ENCODE results near the gene UBE2J2.

UBE2J2 gene

GRCh38 chr1:1287288-1288110 is 13.8 kb upstream of the UBE2J2 start:
- H3K4me3 ChIP-seq (ENCODE audit: low read depth, low read length), result no peak overlapping the region
- TF ChIP-seq CTCF (IDR thresholded peaks at IDR 0.05; ENCODE audit: low read depth, low read length), result no peak

- no peak for TF ChIP-seq CTCF (IDR thresholded peaks at IDR 0.05; ENCODE audit: low read depth, low read length)
- no peak overlapping the region for H3K4me3 ChIP-seq (ENCODE audit: low read depth, low read length)
Measured at GRCh38 chr1:1286313-1287261, 12.9 kb upstream of the UBE2J2 start.

- no peak for TF ChIP-seq CTCF (IDR thresholded peaks at IDR 0.05; ENCODE audit: low read depth, low read length)
- H3K4me3 ChIP-seq (ENCODE audit: low read depth, low read length), result no peak overlapping the region
Measured at GRCh38 chr1:1285611-1286311, 12.1 kb upstream of the UBE2J2 start.

GRCh38 chr1:1285102-1285571 is 11.5 kb upstream of the UBE2J2 start:
- H3K4me3 ChIP-seq (ENCODE audit: low read depth, low read length), result no peak overlapping the region
- no peak for TF ChIP-seq CTCF (IDR thresholded peaks at IDR 0.05; ENCODE audit: low read depth, low read length)

GRCh38 chr1:1284221-1285101 is 10.8 kb upstream of the UBE2J2 start:
- no peak for TF ChIP-seq CTCF (IDR thresholded peaks at IDR 0.05; ENCODE audit: low read depth, low read length)
- no peak overlapping the region for H3K4me3 ChIP-seq (ENCODE audit: low read depth, low read length)

GRCh38 chr1:1283821-1284220 is 10.2 kb upstream of the UBE2J2 start:
- no peak for TF ChIP-seq CTCF (IDR thresholded peaks at IDR 0.05; ENCODE audit: low read depth, low read length)
- H3K4me3 ChIP-seq (ENCODE audit: low read depth, low read length), result no peak overlapping the region

Data from WI38 (cell line).